NCI-H345 treated with DMSO at 0.1 percent for 48 hours (cell line): ENCODE data around the gene FLYWCH1.

ENCODE experiments used
- DNase-seq: peaks from one replicate; lab custom pipeline; 2025; ENCODE audit not compliant: unreplicated experiment; lab: John Stamatoyannopoulos, UW

FLYWCH1 gene

DNA sequence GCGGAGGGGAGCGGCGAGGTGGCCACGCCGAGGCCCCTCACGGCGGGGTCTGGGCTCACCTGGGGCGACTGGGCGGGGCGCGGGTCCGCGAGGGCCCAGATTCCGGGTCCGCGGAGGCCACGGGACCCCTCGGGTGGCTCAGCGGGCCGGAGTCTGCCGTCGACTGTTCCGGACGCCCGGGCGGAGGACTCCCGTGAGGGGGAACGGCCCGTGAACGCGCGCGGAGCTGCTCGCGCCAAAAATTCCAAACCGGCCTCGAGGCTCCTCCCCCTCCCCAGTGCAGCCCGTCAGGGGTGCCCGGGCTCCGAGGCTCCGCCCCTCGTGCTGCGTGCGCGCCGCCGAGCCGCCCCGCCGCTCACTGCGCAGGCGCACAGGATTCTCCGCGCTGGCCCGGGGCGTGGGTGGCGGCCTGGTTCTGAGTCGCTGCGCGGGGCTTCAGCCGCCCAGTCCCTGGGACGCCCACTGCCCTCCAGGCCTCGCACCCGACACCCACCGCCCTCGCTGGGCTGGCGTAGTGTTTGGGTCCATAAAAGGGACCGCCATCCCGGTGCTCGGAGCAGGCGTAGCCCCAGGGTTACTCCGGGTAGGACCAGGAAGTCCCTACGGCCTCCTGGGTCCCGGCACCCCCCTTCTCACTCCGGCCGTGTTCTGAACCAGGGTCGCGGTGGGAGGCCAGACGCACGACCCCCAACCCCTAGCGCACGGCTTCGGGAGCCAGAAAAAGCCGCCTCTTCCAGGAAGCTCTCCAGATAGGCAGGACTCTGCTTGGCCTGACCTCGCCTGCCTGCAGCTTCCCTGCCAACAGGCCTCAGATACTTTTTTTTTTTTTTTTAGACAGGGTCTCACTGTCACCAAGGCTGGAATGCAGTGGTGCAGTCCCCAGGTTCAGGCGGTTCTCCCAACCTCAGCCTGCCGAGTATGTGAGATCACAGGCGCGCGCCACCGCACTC, 68.8 kb downstream of the FLYWCH1 start, which contains the start of gene PKMYT1:
TSS of gene PKMYT1 (minus strand) at position 220 of the 950 bp plus-strand sequence. CDS start 789 bp downstream, outside the sequence.
- DNase-seq, result peak; percentile 85

GRCh38 chr16:2981177-2981898, 69.6 kb downstream of the FLYWCH1 start:
- DNase-seq, result no peak

- DNase-seq, result no peak
These were observed 70.1 kb downstream of the FLYWCH1 start for GRCh38 chr16:2981899-2982250.

GRCh38 chr16:2982402-2982801, 70.7 kb downstream of the FLYWCH1 start:
- no peak for DNase-seq

DNA sequence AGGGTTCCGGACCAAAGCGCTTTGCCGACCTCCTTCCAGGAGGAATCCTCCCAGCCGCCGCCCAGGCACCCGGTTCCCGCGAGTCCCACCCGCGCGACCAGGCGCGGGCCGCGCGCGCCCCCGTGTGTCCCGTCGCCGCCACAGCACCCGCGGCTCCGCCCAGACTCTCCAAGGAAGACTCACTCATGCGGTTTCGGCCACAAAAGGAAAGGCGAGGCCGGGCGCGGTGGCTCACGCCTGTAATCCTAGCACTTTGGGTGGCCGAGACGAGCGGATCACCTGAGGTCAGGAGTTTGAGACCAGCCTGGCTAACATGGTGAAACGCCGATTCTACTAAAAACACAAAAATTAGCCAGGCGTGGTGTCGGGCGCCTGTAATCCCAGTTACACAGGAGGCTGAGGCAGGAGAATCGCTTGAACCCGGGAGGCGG, 72.0 kb downstream of the FLYWCH1 start:
- DNase-seq, result peak; percentile 60

DNA sequence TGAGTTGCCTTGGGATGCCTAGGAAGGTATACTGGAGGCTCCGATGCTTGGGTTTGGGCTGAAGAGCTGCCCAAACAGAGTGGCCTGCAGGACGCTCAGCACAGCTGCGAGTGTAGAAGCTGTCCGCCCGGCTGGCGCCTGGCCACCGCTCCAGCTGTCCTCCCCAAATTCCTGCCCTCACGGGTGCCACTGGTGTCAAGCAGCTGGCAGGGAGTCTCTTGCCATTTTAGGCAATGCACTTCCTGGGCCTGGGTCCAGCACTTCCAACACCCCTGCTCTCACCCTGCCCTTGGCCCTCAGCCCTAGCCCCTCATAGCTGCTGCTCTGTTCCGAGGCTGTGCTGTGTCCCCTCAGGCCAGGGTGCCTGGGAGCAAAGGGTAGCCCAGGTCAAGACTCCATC, 73.7 kb downstream of the FLYWCH1 start:
- no peak for DNase-seq

DNA sequence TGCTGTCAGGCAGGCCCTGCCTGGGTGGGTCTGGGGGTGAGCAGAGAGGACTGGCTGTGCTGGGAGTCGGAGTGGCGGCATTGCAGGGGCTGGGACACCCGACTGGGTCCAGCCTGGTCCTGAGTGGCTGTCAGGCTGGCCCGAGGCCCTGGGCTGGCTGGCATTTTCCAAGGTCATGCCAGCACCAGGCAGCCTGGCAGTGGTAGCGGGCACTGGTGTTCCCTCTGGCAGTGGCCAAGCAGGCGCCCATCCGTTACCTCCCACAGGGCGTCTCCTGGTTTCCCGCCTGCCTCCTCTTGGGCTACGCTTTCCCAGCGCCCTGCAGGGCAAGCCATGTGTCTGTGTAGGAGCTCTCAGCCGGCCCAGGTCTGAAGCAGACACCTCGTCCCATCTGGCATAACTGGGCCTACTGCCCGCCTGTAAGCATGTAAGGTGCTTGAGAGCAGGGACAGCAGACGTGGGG, 74.2 kb downstream of the FLYWCH1 start:
- DNase-seq, result no peak

GRCh38 chr16:2986623-2987188, 75.0 kb downstream of the FLYWCH1 start:
- DNase-seq, result no peak

GRCh38 chr16:2987286-2987685, 75.6 kb downstream of the FLYWCH1 start:
- no peak for DNase-seq

DNA sequence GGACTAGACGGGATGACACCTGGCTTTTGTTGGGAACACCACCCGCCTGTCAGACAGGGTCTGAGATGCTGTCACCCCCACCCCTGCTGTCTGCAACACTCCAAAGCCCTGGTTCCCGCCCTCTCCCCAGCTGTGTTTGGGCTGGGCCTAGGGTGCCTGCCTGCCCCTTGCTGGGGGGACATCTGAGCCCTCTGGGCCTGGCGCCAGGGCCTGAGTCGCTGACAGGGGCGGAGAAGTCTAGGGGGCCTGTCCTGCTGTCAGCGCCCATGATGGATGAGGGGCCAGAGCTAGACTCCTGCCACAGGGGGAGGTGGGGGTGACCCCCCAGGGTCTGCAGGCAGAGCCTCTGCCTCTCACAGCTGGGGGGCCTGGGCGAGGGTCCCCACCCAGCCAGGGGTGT, 76.1 kb downstream of the FLYWCH1 start:
- DNase-seq, result peak; percentile 70

DNA sequence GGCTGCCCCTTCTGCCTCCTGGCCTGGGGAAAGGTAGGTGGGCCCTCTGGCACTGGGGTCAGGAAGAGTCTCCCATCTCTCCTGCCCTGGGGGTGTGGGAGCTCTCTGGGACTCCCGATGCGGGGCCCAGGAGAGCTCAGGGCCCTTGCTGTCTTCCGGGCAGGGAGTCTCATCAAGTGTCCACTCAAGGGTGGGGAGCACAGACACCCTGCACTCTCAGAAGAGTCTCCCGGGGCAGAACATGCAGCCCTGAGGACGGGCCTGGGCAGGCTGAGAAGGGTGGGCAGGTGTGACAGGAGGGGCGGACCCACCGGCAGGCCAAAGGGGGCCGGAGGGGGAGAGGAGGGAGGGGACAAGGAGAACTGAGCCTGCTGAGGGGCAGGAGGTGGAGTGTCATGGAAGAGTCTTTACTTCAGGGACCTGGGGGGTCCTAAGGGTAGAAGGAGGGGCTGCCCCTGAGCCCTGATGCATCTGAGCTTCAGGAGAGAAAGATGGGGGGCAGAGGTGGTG, 76.9 kb downstream of the FLYWCH1 start:
- DNase-seq, result no peak

GRCh38 chr16:2990891-2991290, 79.2 kb downstream of the FLYWCH1 start:
- no peak for DNase-seq

GRCh38 chr16:2991566-2992261, 80.0 kb downstream of the FLYWCH1 start:
- DNase-seq, result no peak

DNA sequence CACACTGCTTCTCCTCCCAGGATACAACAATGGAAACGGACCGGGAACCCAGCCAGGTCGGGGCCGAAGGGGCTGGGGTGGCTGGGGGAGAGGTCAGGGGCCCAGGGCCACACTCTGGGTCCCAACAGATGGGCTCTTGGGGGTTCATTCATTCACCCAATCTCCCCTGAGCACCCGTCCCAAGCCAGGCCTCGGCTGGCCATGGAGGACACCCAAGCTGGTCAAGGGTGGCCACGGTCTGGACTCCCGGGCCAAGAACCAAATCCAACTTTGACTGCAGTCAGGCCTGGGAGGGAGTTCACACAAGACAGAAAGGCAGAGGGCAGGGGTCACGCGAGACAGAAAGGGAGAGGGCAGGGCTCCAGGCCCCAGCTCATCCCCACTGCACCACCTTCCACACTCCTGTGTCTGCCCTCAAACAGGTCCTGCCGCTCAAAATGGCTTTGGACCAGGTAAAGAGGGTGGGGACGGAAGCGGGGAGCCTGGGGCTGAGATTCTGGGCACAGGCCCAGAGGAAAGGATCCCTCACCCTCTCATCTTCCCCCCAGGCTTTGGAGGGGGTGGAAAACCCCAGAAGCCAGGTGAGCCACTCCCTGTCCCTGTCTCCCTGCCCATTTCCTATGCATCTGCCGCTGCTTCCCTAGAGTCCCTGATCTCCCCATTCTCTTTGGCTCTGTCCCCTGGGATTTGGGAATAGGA, 80.8 kb downstream of the FLYWCH1 start:
- DNase-seq, result no peak

DNA sequence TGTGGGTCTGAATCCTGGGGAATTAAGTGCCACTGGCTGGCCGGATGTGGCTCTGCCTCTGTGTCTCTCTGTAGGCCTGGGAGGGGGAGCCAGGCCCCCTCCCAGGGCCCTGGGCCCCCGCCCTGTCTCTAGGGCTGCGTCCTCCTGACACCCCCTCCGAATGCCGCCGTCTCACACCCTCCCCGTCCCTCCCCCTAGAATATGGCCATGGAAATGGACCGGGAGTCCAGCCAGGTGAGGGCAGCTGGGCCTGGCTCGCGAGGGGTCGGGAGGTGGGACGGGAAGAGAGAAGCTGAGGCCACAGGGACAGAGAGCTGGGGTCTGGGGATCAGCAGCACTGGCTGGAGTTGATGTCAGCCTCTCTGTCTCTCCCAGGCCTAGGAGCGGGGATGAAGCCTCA, 84.6 kb downstream of the FLYWCH1 start:
- DNase-seq, result no peak

GRCh38 chr16:2999929-3000328, 88.2 kb downstream of the FLYWCH1 start:
- DNase-seq, result no peak

DNA sequence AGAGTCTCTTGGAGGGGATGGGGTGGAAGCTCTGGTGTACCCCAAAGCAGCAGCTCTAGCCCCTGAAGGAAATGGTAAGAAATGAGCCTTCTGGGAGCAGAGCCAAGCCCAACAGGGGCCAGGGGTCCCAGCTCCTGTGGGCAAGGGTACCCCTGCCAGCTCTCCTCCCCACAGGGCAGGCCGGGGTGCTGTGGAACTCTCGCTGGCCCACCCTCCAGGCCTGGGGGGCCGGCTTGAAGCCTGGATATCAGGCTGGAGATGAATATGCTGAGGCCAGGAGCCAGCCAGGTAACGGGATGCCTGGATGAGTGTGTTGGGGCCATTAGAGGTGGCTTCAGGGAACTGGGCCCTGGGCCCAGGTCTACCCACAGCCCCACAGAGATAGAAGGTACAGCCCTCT, 88.8 kb downstream of the FLYWCH1 start:
- no peak for DNase-seq
